GM18505 (cell line): ENCODE measurements around the gene FSTL4.
"Not testable (repeated sequence)": the region's sequence is repeated elsewhere in the genome, so short reads cannot be mapped to it uniquely, and the experiment has no call there.

Experiments
- ATAC-seq: cut with Tn5 transposase; IDR thresholded peaks from one replicate; pipeline ENCODE4 v1.9.1; 2021; ENCODE audit not compliant: unreplicated experiment
- POLR2A ChIP-seq: IDR thresholded peaks from 4 replicates; pipeline ENCODE4 v1.6.1; 2011; ENCODE audit warnings: borderline replicate concordance; ENCODE audit not compliant: insufficient read depth, insufficient read length; ENCODE audit errors: extremely low read depth

The FSTL4 gene

GRCh38 chr5:133453084-133453780 lies 159.1 kb downstream of the FSTL4 start:
- ATAC-seq, result no peak

DNA sequence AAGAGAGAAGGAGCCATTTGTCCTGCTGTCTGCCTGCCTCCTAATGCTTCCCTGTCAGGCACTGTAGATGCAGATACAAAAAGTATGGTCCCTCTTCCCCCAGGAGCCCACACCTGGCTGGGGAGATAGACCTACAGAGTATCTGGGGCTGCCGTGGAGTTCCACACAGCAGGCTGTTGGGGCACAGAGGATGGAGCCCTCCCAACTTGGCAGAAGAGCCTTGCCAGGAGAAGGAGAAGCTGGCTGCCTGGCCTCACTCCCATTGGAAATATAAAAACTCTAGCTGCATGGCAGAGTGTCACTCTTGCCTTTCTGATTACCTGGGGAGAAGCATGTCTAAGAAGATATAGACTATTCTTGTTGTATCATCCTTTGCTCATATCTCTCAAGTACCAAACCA lies 160.4 kb downstream of the FSTL4 start:
- no peak for ATAC-seq
- TF ChIP-seq POLR2A, result no peak

More at GRCh38 chr5:133453084-133453780, 159.1 kb downstream of the FSTL4 start:
- TF ChIP-seq POLR2A, result no peak

DNA sequence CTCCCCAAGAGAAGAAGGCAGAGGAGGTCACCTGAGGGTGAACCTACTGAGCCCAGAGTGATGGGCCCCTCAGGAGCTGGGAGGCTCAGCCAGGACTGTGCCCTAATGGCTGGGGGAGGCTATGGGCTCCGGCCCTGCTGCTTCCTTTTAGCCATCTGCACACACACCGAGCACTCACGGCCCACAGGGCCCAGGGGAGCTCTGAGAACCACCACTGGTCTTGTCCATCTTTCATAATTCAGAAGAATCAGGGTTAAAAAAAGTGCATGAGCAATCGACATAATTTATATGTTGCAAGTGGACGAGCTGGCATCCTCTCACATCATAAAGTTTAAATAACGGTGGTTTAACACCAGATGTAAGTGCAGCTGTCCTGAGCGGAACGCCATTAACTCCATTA lies 162.1 kb downstream of the FSTL4 start:
- no peak for TF ChIP-seq POLR2A
- no peak for ATAC-seq

- TF ChIP-seq POLR2A, result no peak
- ATAC-seq, result no peak
These were observed 163.2 kb downstream of the FSTL4 start for GRCh38 chr5:133449181-133449580.

- ATAC-seq, result no peak
- no peak for TF ChIP-seq POLR2A
These were observed 165.9 kb downstream of the FSTL4 start for GRCh38 chr5:133446440-133446839.

DNA sequence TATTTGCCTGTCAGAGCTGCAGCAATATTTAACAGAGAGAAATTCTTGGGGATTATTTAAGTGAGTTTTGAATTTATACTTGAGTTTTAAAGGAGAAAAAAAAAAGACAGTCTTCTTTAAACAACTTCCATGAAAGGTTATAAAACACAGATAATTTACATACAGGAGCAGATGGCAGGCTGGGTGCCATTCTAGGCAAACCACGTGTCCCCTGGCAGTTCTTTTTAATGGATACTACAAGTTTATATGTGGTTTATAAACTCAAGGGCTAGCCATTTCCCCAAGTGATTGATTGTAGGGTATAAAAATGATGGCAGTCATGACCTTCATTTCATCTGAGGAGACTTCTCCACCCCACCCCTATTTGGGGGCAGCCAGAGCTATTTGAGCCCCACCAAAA lies 166.6 kb downstream of the FSTL4 start:
- ATAC-seq, result no peak
- no peak for TF ChIP-seq POLR2A

- not testable (repeated sequence) for ATAC-seq
These were observed 167.1 kb downstream of the FSTL4 start for GRCh38 chr5:133445204-133445603.

DNA sequence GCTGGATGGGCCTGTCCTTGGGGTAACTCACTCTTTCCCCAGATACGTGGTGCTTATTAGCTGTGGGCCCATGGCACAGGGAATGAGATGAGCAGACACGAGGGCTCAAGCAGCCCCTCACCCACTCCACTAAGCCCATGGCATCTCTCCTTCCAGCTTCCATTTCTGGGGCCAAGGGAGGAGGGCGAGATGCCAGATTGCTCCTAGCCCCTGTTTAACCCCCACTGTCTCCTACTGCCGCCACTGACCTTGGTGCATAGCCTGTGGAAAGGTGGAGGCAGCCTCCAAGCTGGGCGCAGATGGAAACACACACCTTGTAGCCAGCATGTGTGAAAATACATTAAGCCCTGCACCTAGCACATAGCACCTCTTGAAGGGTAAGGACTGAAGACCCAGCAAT lies 167.6 kb downstream of the FSTL4 start:
- no peak for ATAC-seq

GRCh38 chr5:133441166-133441815 lies 171.1 kb downstream of the FSTL4 start:
- ATAC-seq, result no peak
- TF ChIP-seq POLR2A, result no peak

More for the DNA sequence above, 167.6 kb downstream of the FSTL4 start:
- no peak for TF ChIP-seq POLR2A

DNA sequence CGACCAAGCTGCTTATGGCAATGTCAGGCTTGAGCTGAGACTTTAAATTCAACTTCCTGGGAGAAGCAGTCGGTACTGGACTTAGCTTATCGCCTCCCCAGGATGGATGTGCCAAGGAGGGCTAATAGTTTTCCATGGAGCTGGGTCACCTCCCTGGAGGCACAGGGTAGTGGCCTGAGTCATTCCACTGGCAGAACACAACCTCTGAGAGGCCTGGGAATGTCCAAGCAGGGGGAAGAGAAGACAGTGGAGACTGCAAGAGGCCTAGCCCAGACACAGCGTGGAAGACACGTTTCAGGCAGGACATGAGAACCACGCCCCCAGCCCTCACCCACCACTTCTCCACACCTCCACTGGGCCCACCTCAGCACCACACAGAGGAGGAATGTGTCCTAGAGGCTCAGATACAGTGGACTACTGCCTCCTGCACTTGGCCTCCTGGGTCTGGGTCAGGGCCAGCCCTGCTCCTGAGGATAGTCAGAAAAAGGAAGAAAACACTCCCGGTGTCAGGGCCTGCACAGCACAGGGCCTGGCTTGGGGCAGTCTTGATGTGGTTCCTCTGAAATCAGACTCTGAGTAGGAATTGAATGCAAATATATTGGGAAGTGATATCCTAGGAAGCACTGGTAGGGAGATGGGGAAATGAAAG lies 171.8 kb downstream of the FSTL4 start:
- no peak for TF ChIP-seq POLR2A
- no peak for ATAC-seq

GRCh38 chr5:133439859-133440258 lies 172.5 kb downstream of the FSTL4 start:
- no peak for TF ChIP-seq POLR2A
- ATAC-seq, result no peak

DNA sequence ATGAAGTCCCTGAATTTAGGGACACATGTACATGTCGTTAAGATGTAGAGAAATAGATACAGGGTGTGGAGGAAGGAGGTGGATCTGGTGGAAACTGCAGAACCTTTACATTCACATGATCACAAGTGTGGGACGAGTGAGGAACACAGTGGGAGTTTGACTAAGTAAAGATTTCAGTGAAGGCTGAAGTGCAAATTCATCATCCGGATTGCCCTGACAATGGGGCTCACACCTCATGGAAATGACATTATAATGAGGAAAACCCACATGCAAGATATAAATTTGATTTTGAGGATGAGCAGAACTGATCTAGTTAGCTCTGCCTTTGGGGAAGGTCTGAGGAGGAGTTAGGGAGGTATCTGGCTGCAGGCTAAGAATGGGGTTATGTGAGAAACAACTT lies 173.9 kb downstream of the FSTL4 start:
- ATAC-seq, result no peak
- no peak for TF ChIP-seq POLR2A

DNA sequence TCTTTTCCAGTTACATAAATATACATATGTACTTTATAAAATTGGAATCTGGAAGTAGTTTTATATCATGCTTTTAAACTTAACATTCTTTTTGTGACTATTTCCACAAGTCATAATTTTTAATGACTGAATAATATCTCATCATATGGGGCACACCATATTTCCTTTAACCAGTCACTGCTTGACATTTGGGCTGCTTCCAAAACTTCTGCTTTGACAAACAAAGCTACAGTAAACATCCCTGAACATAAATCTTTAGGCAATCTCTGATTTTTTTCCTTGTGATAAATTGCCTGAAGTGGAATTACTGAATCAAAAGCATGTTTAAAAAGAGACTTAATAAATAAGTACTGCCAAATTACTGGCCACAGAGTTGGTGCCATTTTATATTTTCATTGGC lies 178.0 kb downstream of the FSTL4 start:
- no peak for TF ChIP-seq POLR2A
- no peak for ATAC-seq

- ATAC-seq, result no peak
- TF ChIP-seq POLR2A, result no peak
These were observed 178.7 kb downstream of the FSTL4 start for GRCh38 chr5:133433641-133434040.
